ENCODE measurements around the gene CAMK4. TPM values are rescaled to one million over a fixed set of nuclear protein-coding genes. Genes with fewer than 3 reads are reported as not detected.

CAMK4 gene
- total RNA-seq, 4 donors from 2014 or later = 0.66 to 5.5 (median 2.8) TPM

DNA sequence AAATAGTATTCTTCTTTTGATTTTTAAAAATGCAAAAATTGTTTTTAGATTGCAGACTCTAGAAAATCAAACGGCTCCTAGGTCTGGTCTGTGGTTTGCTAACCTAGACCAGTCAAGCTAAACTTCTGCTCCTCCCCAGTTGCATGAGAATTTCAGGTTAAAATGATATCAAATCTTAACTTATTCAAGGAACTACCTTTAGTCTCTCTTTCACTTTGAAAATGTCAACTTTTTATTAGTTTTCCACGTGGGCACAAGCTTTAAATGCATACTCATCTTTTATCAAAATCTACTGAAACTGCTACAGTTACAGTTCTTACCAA, 8.8 kb downstream of the CAMK4 start:
- WGBS, 2 donors = 68 to 71% methylated on average over 2 of the region's 2 CpGs
- Histone ChIP-seq H3K27me3 (no peaks in the 10 kb centered on the region), H3K9me3 (no peaks in the 10 kb centered on the region), H3K36me3 (no peaks in the 10 kb centered on the region), H3K4me1 (peaks cover 0 to under 1% (median 0%) of the 10 kb centered on the region in 4 donors), H3K4me3 (no peak overlapping the region), H3K27ac (no peak overlapping the region)
- TF ChIP-seq POLR2A (IDR thresholded peaks at IDR 0.05) = no peak
- TF ChIP-seq, protein P1, sequence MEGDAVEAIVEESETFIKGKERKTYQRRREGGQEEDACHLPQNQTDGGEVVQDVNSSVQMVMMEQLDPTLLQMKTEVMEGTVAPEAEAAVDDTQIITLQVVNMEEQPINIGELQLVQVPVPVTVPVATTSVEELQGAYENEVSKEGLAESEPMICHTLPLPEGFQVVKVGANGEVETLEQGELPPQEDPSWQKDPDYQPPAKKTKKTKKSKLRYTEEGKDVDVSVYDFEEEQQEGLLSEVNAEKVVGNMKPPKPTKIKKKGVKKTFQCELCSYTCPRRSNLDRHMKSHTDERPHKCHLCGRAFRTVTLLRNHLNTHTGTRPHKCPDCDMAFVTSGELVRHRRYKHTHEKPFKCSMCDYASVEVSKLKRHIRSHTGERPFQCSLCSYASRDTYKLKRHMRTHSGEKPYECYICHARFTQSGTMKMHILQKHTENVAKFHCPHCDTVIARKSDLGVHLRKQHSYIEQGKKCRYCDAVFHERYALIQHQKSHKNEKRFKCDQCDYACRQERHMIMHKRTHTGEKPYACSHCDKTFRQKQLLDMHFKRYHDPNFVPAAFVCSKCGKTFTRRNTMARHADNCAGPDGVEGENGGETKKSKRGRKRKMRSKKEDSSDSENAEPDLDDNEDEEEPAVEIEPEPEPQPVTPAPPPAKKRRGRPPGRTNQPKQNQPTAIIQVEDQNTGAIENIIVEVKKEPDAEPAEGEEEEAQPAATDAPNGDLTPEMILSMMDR (IDR thresholded peaks at IDR 0.05) = no peak
- no peak for TF ChIP-seq EP300 (IDR thresholded peaks at IDR 0.05)
- DNase-seq (ENCODE audit: low spot score in 2 of 2) = no peak

DNA sequence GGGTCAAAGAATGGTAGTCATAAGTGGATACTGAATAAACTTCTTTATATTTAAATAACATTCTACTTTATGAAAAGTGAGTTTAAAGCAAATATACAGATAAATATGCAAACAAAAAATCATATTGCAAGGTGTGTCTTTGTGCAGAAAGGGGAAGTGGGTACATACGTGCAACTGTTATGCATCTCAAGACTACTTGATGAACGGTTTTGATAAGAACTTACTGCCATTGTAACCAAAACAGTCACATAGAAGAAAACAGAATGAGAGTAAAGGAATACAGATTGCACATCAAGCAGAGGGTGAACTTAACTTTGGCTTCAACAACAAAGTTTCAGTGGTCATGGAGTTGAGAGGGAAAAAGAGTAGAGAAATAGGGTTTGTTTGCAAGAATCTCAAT, 9.9 kb downstream of the CAMK4 start:
- Histone ChIP-seq H3K4me1 (no peaks in the 10 kb centered on the region), H3K36me3 (no peaks in the 10 kb centered on the region), H3K9me3 (no peaks in the 10 kb centered on the region), H3K4me3 (no peak overlapping the region), H3K27ac (no peak overlapping the region), H3K27me3 (no peaks in the 10 kb centered on the region)
- TF ChIP-seq, protein P1 (IDR thresholded peaks at IDR 0.05) = no peak
- TF ChIP-seq POLR2A (IDR thresholded peaks at IDR 0.05) (no peak), EP300 (IDR thresholded peaks at IDR 0.05) (no peak)
- WGBS, 2 donors = 85 to 87% methylated on average over 2 of the region's 2 CpGs
- no peak for DNase-seq (ENCODE audit: low spot score in 2 of 2)

DNA sequence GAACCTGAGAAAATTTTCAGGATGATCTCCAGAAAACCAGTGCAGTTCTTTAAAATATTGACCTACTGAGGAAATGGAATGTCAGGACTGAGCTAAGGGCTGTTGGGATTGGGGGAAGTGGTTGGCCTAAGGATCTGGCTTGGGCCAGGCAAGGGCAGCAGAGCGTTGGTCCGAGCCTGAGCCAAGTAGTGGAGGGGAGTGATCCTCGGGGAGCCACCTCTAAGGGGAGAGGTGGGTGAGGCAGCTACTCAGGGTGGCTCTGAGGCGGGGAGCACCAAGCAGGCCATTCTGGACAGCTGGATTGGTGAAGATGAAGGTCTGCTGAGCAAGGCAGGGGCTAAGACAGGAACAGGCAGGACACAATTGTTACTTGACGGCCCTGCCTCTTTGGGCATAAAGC, 11.5 kb downstream of the CAMK4 start:
- Histone ChIP-seq H3K4me1 (no peaks in the 10 kb centered on the region), H3K36me3 (no peaks in the 10 kb centered on the region), H3K9me3 (no peaks in the 10 kb centered on the region), H3K4me3 (no peak overlapping the region), H3K27ac (no peak overlapping the region), H3K27me3 (no peaks in the 10 kb centered on the region)
- WGBS, 2 donors = 89 to 94% methylated on average over 5 of the region's 5 CpGs
- no peak for DNase-seq (ENCODE audit: low spot score in 2 of 2)
- TF ChIP-seq, protein P1 (IDR thresholded peaks at IDR 0.05) = no peak
- TF ChIP-seq EP300 (IDR thresholded peaks at IDR 0.05) = no peak
- no peak for TF ChIP-seq POLR2A (IDR thresholded peaks at IDR 0.05)

DNA sequence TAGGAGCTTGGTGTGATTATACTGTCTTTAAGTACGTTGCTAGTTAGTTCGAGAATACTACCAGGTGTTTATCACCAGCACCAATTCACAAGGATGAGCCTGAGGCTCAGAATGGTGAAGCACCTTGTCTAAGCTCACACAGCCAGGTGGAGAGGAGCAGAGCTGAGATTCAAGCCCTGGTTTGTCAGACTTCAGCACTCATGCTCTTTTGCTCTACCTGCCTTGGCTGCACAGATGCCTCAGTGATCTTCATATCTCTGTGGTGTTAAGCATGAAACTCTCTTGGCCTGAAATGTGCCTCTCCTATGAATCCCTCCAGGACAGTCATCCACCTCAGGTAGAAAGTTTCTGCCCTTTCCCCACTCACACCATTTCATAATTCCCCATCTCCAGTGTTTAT, 12.2 kb downstream of the CAMK4 start:
- DNase-seq (ENCODE audit: low spot score in 2 of 2) = no peak
- Histone ChIP-seq H3K4me3 (no peak overlapping the region), H3K27ac (no peak overlapping the region), H3K9me3 (no peaks in the 10 kb centered on the region), H3K4me1 (no peaks in the 10 kb centered on the region), H3K36me3 (no peaks in the 10 kb centered on the region), H3K27me3 (no peaks in the 10 kb centered on the region)
- TF ChIP-seq EP300 (IDR thresholded peaks at IDR 0.05) = no peak
- TF ChIP-seq, protein P1 (IDR thresholded peaks at IDR 0.05) = no peak
- no peak for TF ChIP-seq POLR2A (IDR thresholded peaks at IDR 0.05)
- 71 to 78% methylated on average over 2 of the region's 2 CpGs for WGBS, 2 donors

DNA sequence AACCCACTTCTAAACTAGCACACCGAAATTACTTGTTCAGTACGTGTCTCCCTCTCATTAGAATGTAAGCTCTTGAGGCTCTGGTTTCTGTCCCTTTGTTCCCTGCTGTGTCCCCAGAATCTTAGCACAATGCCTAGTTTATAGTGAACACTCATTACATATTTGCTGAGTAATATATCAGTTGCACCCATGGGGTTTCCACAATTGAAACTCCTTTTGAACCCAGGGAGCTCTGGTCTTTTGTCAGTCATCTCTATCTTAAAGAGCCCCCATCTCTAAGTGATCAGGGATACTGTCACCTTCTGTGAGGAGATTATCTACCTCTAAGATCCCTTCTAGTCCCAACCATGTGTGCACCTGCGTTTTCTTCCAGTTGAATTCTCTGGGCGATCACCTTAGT, 12.8 kb downstream of the CAMK4 start:
- H3K9me3 ChIP-seq = no peaks in the 10 kb centered on the region
- H3K36me3 ChIP-seq = no peaks in the 10 kb centered on the region
- no peaks in the 10 kb centered on the region for H3K27me3 ChIP-seq
- H3K27ac ChIP-seq = no peak overlapping the region
- TF ChIP-seq, protein P1 (IDR thresholded peaks at IDR 0.05) = no peak
- TF ChIP-seq POLR2A (IDR thresholded peaks at IDR 0.05) (no peak), EP300 (IDR thresholded peaks at IDR 0.05) (no peak)
- WGBS, 2 donors = 79 to 94% methylated on average over 4 of the region's 4 CpGs
- DNase-seq (ENCODE audit: low spot score in 2 of 2) = no peak
- H3K4me1 ChIP-seq = no peaks in the 10 kb centered on the region
- H3K4me3 ChIP-seq = no peak overlapping the region

All from tibial nerve (tissue), 4 donors.